SK-N-MC (cell line): ENCODE measurements around the gene LOXL4.

Experiments
- EZH2 ChIP-seq: fragments of 200-600 bp; sonication (generic); IDR thresholded peaks from one replicate; pipeline ENCODE4 v1.6.1; 2017; ENCODE audit warnings: antibody characterized with exemption
- FOXP2 ChIP-seq: optimal IDR thresholded peaks from 2 replicates; pipeline ENCODE3; 2011; ENCODE audit warnings: mild to moderate bottlenecking, moderate library complexity; ENCODE audit not compliant: insufficient read depth; ENCODE audit errors: extremely low read length, control extremely low read depth
- POLR2AphosphoS5 ChIP-seq: IDR thresholded peaks from 2 replicates; pipeline ENCODE4 v1.6.1; 2012; ENCODE audit warnings: mild to moderate bottlenecking, low read depth, low read length, borderline replicate concordance

DNA sequence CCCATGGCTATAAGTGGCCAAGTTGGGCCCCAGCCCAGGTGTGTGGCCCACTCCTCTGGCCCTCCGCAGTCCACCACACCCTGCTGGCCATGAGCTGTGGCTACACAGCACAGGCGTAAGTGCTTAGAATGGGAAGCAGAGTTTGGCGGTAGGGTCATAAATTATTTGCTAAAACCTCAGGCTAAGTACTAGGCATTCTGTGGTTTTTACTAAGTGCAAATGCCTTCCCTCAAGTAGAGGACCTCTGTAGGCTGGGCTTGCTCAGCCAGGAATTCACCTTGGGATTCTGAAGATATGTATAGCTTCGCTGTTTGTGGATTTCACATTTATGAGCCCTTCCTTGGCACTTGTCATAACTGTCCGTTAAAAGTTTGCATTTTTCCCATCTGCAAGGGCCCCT, 44.8 kb upstream of the LOXL4 start:
- TF ChIP-seq EZH2 (no peak), POLR2AphosphoS5 (no peak), FOXP2 (no peak)
